HG03575 (cell line): Measurements from ENCODE around the gene HECTD1.
"Not testable (repeated sequence)": the region's sequence is repeated elsewhere in the genome, so short reads cannot be mapped to it uniquely, and the experiment has no call there.

Experiments used
- ATAC-seq: cut with Tn5 transposase; IDR thresholded peaks from one replicate; pipeline ENCODE4 v1.9.1; 2021; ENCODE audit not compliant: unreplicated experiment, insufficient number of reproducible peaks, low FRiP score; ENCODE audit errors: extremely low read depth

Gene HECTD1

GRCh38 chr14:31071151-31071550 is 136.4 kb downstream of the HECTD1 start:
- no peak for ATAC-seq

GRCh38 chr14:31070431-31070830 is 137.2 kb downstream of the HECTD1 start:
- no peak for ATAC-seq

DNA sequence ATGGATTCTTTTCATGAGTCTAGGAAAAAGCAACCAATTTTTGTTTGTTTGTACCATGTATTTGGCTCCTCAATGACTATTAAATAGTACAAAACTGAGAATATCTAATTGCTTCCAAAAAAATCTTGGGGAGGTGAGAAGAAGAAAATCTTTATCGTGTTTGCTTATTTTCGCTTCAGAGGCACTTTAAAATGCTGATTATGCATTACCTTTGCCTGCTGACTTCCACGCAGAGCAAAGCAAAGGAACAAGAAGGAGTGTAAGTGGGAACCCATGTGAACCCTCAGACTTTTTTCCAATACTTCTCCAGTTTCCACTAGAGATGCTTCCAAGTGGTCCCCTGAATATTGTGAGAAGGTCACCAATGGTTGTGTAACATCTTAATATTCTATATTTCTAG is 138.2 kb downstream of the HECTD1 start:
- ATAC-seq = no peak

- ATAC-seq = no peak
These were observed 139.4 kb downstream of the HECTD1 start for GRCh38 chr14:31068235-31068634.

DNA sequence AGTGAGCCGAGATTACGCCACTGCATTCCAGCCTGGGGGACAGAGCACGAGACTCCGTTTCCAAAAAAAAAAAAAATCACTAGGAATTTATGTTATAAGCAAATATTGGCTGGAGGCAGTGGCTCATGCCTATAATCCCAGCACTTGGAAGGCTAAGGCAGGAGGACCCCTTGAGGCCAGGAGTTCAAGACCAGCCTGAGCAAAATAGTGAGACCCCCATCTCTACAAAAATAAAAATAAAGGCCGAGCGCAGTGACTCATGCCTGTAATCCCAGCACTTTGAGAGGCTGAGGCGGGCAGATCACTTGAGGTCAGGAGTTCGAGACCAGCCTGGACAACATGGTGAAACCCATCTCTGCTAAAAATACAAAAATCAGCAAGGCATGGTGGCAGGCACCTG is 144.7 kb downstream of the HECTD1 start:
- not testable (repeated sequence) for ATAC-seq

DNA sequence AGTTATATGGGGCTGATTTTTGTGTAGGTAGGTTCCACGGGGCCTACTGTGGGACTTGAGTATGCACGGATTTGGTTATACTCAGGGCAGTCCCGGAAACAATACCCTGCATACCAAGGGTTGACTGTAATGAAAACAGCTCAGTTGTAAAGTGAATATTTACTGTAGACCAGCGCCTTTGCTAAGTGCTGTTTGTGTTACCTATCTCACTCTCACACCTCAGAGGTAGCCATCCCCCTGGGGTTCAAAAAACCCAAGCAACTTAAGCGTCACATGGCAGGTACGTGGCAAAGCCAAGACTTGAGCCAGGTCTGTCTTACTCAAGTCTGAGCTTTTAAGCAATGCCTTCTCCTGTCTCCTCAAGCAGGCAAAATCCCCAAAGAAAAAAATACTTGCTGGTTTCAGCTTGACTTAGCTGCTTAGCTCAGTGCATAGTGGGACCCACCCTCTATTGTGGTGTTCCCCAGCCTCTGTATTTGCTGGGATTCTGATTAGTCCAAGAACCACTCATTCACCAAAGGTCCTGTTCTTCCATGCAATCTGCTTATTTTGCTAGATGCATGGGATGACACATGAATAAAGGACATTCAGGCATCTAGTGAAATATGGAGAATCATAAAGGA is 147.2 kb downstream of the HECTD1 start:
- ATAC-seq = no peak

DNA sequence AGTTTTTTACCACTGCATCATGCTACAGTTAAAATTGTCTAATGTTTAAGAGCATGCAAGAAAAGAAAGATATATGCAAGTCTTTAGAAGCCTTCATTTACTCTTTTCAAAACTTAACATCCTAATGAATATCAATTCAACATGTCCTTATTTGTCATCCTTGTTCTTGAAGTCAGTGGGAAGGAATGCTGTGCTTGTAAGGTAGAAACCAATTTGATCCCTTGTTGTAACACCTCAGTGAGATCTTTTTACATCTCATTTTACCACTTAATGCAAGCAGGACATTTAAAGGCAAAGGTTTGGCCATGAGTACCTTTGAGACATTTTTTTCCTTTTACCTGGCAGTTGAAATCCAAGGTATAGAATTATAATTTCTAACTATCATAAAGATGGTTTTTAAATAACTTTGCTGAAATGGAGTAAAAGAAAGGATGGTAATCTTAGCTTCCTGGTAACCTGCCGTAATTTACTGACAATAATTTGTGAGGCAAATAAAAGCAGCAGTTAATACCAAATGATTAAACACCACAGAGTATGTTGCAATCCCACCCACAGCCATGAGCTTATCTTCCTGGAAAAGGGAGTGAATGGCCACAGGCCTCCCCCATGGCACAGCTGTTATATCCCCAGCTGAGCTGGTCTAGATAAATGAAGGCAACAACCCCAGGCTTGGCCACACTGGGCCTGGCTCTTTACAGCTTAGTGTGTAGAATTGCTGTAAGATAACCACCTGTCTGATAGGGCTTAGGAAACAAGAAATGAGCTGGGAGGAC is 148.3 kb downstream of the HECTD1 start:
- no peak for ATAC-seq

GRCh38 chr14:31057701-31058364 is 149.8 kb downstream of the HECTD1 start:
- ATAC-seq = no peak

GRCh38 chr14:31057035-31057434 is 150.6 kb downstream of the HECTD1 start:
- no peak for ATAC-seq

DNA sequence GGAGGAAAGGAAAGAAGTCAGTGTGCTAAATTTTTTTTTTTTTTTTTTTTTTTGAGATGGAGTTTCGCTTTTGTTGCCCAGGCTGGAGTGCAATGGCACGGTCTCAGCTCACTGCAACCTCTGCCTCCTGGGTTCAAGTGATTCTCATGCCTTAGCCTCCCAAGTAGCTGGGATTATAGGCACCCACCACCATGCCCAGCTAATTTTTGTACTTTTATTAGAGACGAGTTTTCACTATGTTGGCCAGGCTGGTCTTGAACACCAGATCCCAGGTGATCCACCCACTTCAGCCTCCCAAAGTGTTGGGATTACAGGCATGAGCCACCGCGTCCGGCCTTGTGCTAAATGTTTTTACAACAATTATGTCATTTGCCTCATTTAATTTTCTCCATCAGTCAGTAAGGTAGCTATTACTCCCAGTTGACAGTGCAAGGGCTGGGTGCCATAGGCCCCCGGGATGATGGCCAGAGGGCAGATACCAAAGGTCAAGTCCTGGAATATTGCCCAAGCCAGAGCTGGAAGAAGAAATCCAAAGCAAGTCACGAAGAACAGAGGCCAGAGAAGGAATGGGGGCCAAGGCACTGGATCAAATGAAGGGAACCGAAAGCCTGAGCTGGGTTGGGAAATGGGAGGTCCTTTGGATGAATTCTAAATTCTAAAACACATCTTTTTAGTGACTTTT is 154.5 kb downstream of the HECTD1 start:
- not testable (repeated sequence) for ATAC-seq

- no peak for ATAC-seq
These were observed 156.1 kb downstream of the HECTD1 start for GRCh38 chr14:31051511-31051910.

DNA sequence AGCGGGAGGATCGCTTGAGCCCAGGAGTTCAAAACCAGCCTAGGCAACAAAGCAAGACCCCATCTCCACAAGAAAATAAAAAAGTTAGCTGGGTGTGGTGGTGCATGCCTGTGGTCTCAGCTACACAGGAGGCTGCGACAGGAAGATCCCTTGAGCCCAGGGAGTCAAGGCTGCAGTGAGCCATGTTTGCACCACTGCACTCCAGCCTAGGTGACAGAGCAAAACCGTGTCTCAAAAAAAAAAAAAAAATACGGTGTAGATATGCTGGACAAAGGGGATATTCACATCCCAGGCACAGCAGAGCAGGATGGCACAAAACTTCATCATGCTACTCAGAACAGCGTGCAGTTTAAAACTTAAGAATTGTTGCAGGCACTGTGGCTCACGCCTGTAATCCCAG is 156.6 kb downstream of the HECTD1 start:
- no peak for ATAC-seq
